ENCODE measurements around the gene CCDC177. TPM values are rescaled to one million over a fixed set of nuclear protein-coding genes. Genes with fewer than 3 reads are reported as not detected.

CCDC177 gene
- total RNA-seq, 6 experiments from 2014 or later, result 0.06 to 0.11 (median 0.07) TPM; not detected in 3

- H3K27ac ChIP-seq, result no peak overlapping the region
- intact Hi-C loops (cut with DNase I), result loop anchor here (5.0 to 10.0 kb wide), 2 partner anchors 138 to 141 kb away; no protein-coding TSS in a partner anchor
- DNase-seq, result no peak
- no peaks in the 10 kb centered on the region for H3K36me3 ChIP-seq
- H3K9me3 ChIP-seq, result no peaks in the 10 kb centered on the region
- TF ChIP-seq CTCF (IDR thresholded peaks at IDR 0.05) (no peak), POLR2A (IDR thresholded peaks at IDR 0.05) (no peak)
- H3K4me1 ChIP-seq, result no peaks in the 10 kb centered on the region
- no peaks in the 10 kb centered on the region for H3K27me3 ChIP-seq
- WGBS (ENCODE audit: insufficient coverage, low coverage, low lambda C conversion rate, missing lambda C conversion rate), result 69% methylated on average over 2 of the region's 4 CpGs
- H3K4me3 ChIP-seq, result no peak overlapping the region
- ATAC-seq, result peak in 2 of 4 donors; percentile 26 to 33
These were observed 11.7 kb upstream of the CCDC177 start for GRCh38 chr14:69586404-69586803.

GRCh38 chr14:69584389-69584788, 9.7 kb upstream of the CCDC177 start:
- Histone ChIP-seq H3K27ac (no peak overlapping the region), H3K36me3 (no peaks in the 10 kb centered on the region), H3K4me1 (no peaks in the 10 kb centered on the region), H3K27me3 (no peaks in the 10 kb centered on the region), H3K9me3 (no peaks in the 10 kb centered on the region), H3K4me3 (no peak overlapping the region)
- ATAC-seq (no peak), DNase-seq (no peak)
- intact Hi-C loops (cut with DNase I), result loop anchor here in 1 of 2 donors (10.0 kb wide), 1 partner anchor 140 kb away; no protein-coding TSS in a partner anchor
- TF ChIP-seq CTCF (IDR thresholded peaks at IDR 0.05) (no peak), POLR2A (IDR thresholded peaks at IDR 0.05) (no peak)
- WGBS (ENCODE audit: insufficient coverage, low coverage, low lambda C conversion rate, missing lambda C conversion rate), result no CpG with 5 or more reads among the region's 1 CpG

- DNase-seq (no peak), ATAC-seq (no peak)
- 75% methylated on average over 3 of the region's 4 CpGs for WGBS (ENCODE audit: insufficient coverage, low coverage, low lambda C conversion rate, missing lambda C conversion rate)
- Histone ChIP-seq H3K27me3 (no peaks in the 10 kb centered on the region), H3K36me3 (no peaks in the 10 kb centered on the region), H3K27ac (no peak overlapping the region), H3K9me3 (no peaks in the 10 kb centered on the region), H3K4me1 (no peaks in the 10 kb centered on the region), H3K4me3 (no peak overlapping the region)
- intact Hi-C loops (cut with DNase I), result loop anchor here in 1 of 2 donors (10.0 kb wide), 1 partner anchor 142 kb away; no protein-coding TSS in a partner anchor
- TF ChIP-seq POLR2A (IDR thresholded peaks at IDR 0.05), result no peak
- TF ChIP-seq CTCF (IDR thresholded peaks at IDR 0.05), result no peak
These were observed 8.2 kb upstream of the CCDC177 start for GRCh38 chr14:69582829-69583228.

- H3K4me3 ChIP-seq, result no peak overlapping the region
- no peaks in the 10 kb centered on the region for H3K9me3 ChIP-seq
- TF ChIP-seq CTCF (IDR thresholded peaks at IDR 0.05), result no peak
- TF ChIP-seq POLR2A (IDR thresholded peaks at IDR 0.05), result no peak
- H3K27ac ChIP-seq, result no peak overlapping the region
- no peaks in the 10 kb centered on the region for H3K4me1 ChIP-seq
- H3K36me3 ChIP-seq, result no peaks in the 10 kb centered on the region
- no peaks in the 10 kb centered on the region for H3K27me3 ChIP-seq
- 86% methylated on average over 1 of the region's 1 CpG for WGBS (ENCODE audit: insufficient coverage, low coverage, low lambda C conversion rate, missing lambda C conversion rate)
- DNase-seq (no peak), ATAC-seq (no peak)
- intact Hi-C loops (cut with DNase I), result loop anchor here in 1 of 2 donors (10.0 kb wide), 1 partner anchor 143 kb away; no protein-coding TSS in a partner anchor
These were observed 7.5 kb upstream of the CCDC177 start for GRCh38 chr14:69582212-69582611.

Measured in right lobe of liver (tissue), 6 donors.